Breast epithelium (tissue), 3 donors: ENCODE measurements around the gene POC1A.

Experiments used
- CTCF ChIP-seq, 3 donors: fragments of 450-650 bp; IDR thresholded peaks; one replicate each; pipeline ENCODE4 v1.5.1; 2016 to 2017; ENCODE audit warnings: antibody characterized with exemption in 3 of 3, mild to moderate bottlenecking in 3 of 3, moderate library complexity in 3 of 3
- POLR2A ChIP-seq: fragments of 450-650 bp; IDR thresholded peaks from one replicate; pipeline ENCODE4 v1.6.1; 2016; ENCODE audit warnings: antibody characterized with exemption, mild to moderate bottlenecking, moderate library complexity
- POLR2AphosphoS5 ChIP-seq, 3 donors: sonication (generic); formaldehyde crosslinking; IDR thresholded peaks; one replicate each; pipeline ENCODE4 v1.6.1; 2017; ENCODE audit warnings: antibody characterized with exemption in 3 of 3

DNA sequence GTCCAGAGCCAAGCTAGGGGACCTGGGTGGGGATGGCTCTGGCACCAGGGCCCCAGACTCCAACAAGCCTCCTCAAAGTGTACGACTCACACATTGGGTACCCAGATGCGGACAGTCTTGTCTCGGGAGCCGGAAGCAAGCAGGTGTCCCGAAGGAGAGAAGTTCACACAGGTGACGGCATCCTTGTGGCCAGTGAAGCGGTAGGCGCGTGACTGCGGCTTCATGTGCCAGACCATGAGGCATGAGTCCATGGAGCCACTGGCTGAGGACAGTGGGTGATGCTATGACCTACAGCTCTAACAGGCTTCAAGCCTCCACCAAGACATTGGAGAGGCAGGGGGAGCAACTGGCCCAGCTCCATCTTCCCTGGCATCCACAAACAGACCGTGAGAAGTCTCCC is 4.5 kb downstream of the POC1A start:
- TF ChIP-seq CTCF (IDR thresholded peaks at IDR 0.05) (no peak), POLR2AphosphoS5 (IDR thresholded peaks at IDR 0.05) (no peak), POLR2A (no peak)
